RWPE1 (cell line): Measurements from ENCODE around the gene LRRK2.
A peak's percentile ranks its signal among the peaks of the same experiment; 100 is the strongest.

Source experiments
- CTCF ChIA-PET: fragments of 350-600 bp; sonication (Branson Sonifier 250); formaldehyde crosslinking; extraction: SDS; loops from one replicate; lab custom pipeline; 2021; lab: Yijun Ruan, JAX
- POLR2A ChIA-PET: fragments of 400-600 bp; formaldehyde crosslinking; extraction: SDS; loops from one replicate; lab custom pipeline; 2020; ENCODE audit warnings: antibody characterized with exemption; ENCODE audit not compliant: low non-redundant PET; lab: Yijun Ruan, JAX
- DNase-seq: peaks from one replicate; pipeline ENCODE4 v3.0.0; 2012; ENCODE audit warnings: low spot score
- H3K27ac ChIP-seq: fragments of 450-650 bp; 2 replicates; pipeline ENCODE4 v1.5.1; 2017
- TF ChIP-seq, protein P1 (sequence below): fragments of 450-650 bp; conservative IDR thresholded peaks from 2 replicates; pipeline ENCODE4 v1.5.1; 2017; ENCODE audit warnings: low read depth, mild to moderate bottlenecking

LRRK2 gene

DNA sequence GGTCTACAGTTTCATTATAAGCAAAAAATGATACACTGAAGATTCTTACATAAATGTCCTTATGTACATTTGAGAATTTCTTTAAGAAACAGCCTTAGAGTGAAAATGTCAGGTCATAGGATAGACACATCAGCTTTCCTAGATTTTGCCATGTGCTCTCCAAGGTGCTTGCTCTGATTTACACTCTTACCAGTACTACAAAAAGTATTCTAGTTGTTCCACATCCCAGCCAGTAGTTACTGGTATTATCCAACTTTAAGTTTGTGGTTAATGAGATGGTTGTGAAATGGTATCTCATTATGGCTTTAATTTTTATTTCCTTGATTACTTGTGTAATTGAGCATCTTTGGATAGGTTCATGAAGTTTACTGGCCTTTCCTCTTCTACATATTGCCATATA is 5.0 kb upstream of the LRRK2 start:
- no peak overlapping the region for H3K27ac ChIP-seq
- POLR2A ChIA-PET: no interaction called here
- no peak for DNase-seq
- CTCF ChIA-PET: interaction anchor here (0.6 kb wide), 1 partner anchor 14 kb away, joined by 3 read pairs; no protein-coding TSS in a partner anchor
- TF ChIP-seq, protein P1, sequence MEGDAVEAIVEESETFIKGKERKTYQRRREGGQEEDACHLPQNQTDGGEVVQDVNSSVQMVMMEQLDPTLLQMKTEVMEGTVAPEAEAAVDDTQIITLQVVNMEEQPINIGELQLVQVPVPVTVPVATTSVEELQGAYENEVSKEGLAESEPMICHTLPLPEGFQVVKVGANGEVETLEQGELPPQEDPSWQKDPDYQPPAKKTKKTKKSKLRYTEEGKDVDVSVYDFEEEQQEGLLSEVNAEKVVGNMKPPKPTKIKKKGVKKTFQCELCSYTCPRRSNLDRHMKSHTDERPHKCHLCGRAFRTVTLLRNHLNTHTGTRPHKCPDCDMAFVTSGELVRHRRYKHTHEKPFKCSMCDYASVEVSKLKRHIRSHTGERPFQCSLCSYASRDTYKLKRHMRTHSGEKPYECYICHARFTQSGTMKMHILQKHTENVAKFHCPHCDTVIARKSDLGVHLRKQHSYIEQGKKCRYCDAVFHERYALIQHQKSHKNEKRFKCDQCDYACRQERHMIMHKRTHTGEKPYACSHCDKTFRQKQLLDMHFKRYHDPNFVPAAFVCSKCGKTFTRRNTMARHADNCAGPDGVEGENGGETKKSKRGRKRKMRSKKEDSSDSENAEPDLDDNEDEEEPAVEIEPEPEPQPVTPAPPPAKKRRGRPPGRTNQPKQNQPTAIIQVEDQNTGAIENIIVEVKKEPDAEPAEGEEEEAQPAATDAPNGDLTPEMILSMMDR: no peak

DNA sequence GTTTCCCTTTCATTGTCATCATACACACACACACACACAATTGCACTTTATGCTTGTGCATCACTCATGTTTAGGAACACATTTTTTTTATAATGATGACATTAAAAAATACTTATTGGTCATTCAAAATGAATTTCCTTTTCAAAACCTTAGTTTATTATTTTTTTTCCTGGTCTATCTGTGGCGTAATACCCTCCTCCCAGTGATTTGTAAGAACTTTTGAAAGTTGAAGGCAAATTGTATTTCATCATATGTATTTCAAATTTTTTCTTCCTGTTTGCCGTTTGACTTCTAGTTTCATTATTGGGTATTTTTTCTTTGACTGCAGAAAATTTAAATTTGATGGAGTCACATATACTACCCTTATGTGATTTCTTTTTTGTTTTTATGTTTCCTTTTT is 2.5 kb upstream of the LRRK2 start:
- ChIA-PET CTCF (no interaction called here), POLR2A (no interaction called here)
- DNase-seq: no peak
- TF ChIP-seq, protein P1: no peak
- no peak overlapping the region for H3K27ac ChIP-seq

DNA sequence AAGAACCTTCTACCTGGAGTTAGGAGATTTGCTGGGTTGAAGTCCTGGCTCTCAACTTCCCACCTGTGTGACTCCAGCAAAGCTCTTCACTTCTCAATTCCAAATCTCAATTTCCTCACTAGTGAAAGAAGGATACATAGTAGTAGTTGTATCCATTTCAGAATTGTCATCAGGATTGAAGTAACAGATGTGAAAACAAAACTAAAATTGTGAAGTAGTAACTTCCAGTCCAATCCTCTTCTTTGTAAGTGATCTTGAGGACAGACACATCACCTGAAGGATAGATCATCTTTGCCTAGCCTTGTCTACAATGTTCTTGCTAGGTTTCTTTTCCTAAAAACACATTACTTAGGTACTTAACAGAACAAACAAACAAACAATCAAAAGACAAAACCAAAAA is 1.2 kb upstream of the LRRK2 start:
- TF ChIP-seq, protein P1: no peak
- H3K27ac ChIP-seq: no peak overlapping the region
- ChIA-PET POLR2A (no interaction called here), CTCF (interaction anchor here (0.6 kb wide), 1 partner anchor 18 kb away, joined by 4 read pairs; no protein-coding TSS in a partner anchor)
- DNase-seq: no peak

DNA sequence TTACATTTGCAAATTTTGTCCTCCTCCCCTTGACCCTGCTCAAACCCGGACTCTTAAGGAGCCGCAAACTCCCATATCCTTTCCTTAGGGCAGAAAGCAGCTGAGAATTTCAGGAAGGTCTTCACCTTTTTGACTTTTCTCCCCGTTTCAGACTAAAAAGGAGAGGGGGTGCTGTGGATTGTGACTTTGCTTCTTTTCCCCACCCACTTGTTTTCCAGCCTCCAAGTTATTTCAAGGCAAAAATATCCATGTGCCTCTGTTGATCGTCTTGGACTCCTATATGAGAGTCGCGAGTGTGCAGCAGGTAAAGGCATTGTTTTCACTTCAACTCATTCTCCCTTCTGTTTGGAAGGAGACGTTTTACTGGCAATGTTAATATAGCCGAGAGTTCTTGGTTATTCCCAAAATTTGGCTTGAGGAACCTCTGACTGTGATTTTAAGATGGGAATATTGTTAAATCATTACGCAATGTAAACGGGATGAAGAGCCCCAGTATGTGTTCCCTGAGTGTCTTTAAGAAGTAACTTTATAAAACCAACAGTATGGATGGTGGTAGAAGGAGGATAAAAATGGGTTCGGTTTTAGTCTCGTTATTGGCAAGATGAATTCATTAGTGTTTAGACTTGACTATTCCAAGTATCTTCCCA is 663 bp downstream of the LRRK2 start:
- no peak overlapping the region for H3K27ac ChIP-seq
- ChIA-PET POLR2A (no interaction called here), CTCF (no interaction called here)

DNA sequence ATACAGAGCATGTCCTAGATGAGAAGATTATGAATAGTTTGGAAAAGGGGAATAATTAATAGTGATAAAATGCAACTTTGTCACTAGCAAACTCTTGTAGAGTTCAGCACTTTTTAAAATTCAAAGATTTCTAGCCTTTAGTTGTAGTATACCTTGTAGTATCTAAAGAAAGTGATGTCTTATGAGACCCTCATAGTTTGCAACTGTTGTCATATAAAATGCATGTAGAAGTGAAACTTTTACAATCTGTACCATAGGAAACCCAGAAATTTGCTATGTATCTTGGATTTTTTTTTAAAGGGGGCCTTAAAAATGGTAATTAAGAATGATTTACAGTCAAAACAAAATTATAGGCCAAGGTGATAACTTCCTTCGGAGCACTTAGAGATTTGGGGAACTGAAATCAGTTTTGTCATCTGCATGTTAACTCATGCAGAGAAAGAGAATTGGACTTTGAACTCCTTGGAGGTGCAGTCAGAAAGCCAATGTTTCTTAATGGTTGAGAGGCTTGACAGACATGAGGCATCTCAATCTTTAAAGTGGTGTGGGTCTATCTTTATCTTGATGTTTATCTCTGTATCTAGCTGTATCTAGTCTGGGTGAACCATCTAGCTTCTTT is 1.3 kb downstream of the LRRK2 start:
- H3K27ac ChIP-seq: no peak overlapping the region
- DNase-seq: no peak
- TF ChIP-seq, protein P1: no peak
- ChIA-PET CTCF (no interaction called here), POLR2A (no interaction called here)

More for the DNA sequence above, 663 bp downstream of the LRRK2 start:
- DNase-seq: no peak
- TF ChIP-seq, protein P1: no peak

DNA sequence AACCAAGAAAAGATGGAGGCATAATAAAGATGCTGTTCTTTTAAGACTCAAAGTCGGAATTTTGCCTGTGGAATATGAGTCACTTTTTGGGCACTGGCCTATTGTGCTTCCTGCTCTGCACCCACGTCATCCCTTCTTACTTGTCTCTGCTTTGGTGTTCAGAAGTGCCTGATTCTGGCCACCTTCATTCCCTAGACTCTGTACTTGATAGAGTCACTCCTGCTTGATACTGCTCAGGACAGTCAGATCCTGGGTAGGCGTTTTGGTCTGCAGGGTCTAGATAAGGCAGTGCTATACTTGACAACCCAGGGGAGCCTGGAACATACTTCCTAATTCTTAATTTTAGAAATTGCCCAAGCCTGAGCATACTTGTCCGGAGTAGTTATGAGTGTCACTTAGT is 1.9 kb downstream of the LRRK2 start:
- no peak overlapping the region for H3K27ac ChIP-seq
- ChIA-PET CTCF (no interaction called here), POLR2A (no interaction called here)
- peak; percentile 25 for DNase-seq
- TF ChIP-seq, protein P1: no peak
